OCI-LY3 (cell line): Measurements from ENCODE around the gene FPGT.

ENCODE experiments used
- H2AFZ ChIP-seq: fragments of 200-600, 300-600 bp; shearing (Covaris generic); 2 replicates; pipeline ENCODE4 v1.6.0; 2014; ENCODE audit warnings: antibody characterized with exemption, low read depth, low read length
- H3K27ac ChIP-seq: fragments of 200-600, 300-600 bp; sonication (generic); 2 replicates; pipeline ENCODE4 v1.5.1; 2014; ENCODE audit warnings: mild to moderate bottlenecking, low read length, moderate library complexity, mixed read lengths
- H3K27me3 ChIP-seq: fragments of 200-600, 300-600 bp; sonication (generic); 2 replicates; pipeline ENCODE4 v1.6.1; 2014; ENCODE audit warnings: low read depth, low read length, mixed read lengths
- H3K36me3 ChIP-seq: fragments of 200-600, 300-600 bp; sonication (generic); replicated peaks from 2 replicates; pipeline ENCODE3; 2014; ENCODE audit warnings: low read depth, low read length, mixed read lengths
- H3K4me1 ChIP-seq: fragments of 300-600, 200-600 bp; sonication (generic); 2 replicates; pipeline ENCODE4 v1.6.1; 2014; ENCODE audit warnings: low read length, mixed read lengths
- H3K4me2 ChIP-seq: fragments of 200-600, 300-600 bp; sonication (generic); 2 replicates; pipeline ENCODE4 v1.6.1; 2014; ENCODE audit warnings: low read length, mixed read lengths
- H3K4me3 ChIP-seq: fragments of 300-600, 200-600 bp; sonication (generic); 2 replicates; pipeline ENCODE4 v1.5.1; 2014; ENCODE audit warnings: antibody characterized with exemption, mild to moderate bottlenecking, low read length, moderate library complexity
- H3K79me2 ChIP-seq: fragments of 300-600, 200-600 bp; shearing (Covaris generic); 2 replicates; pipeline ENCODE4 v1.6.1; 2014; ENCODE audit warnings: mild to moderate bottlenecking, low read length, mixed read lengths
- H3K9ac ChIP-seq: fragments of 300-600, 200-600 bp; shearing (Covaris generic); 2 replicates; pipeline ENCODE4 v1.6.0; 2014; ENCODE audit warnings: mild to moderate bottlenecking, low read length, moderate library complexity
- H3K9me3 ChIP-seq: fragments of 200-600, 300-600 bp; shearing (Covaris generic); 2 replicates; pipeline ENCODE4 v1.6.1; 2014; ENCODE audit warnings: low read length, mixed read lengths; ENCODE audit not compliant: insufficient read depth
- H4K20me1 ChIP-seq: fragments of 200-600, 300-600 bp; sonication (generic); 2 replicates; pipeline ENCODE4 v1.6.1; 2016; ENCODE audit warnings: low read length, mixed read lengths; ENCODE audit not compliant: insufficient read depth
- CTCF ChIP-seq: fragments of 200-600, 300-600 bp; sonication (generic); IDR thresholded peaks from 2 replicates; pipeline ENCODE4 v1.5.1; 2014; ENCODE audit warnings: antibody characterized with exemption, low read length, low read depth
- EZH2phosphoT487 ChIP-seq: fragments of 200-600 bp; shearing (Covaris generic); IDR thresholded peaks from 2 replicates; pipeline ENCODE4 v1.6.1; 2018; ENCODE audit warnings: antibody characterized with exemption, mixed run types, low read depth

Gene FPGT

GRCh38 chr1:74205266-74205665 lies 7.2 kb downstream of the FPGT start:
- Histone ChIP-seq H3K9me3 (no peaks in the 10 kb centered on the region), H3K79me2 (no peaks in the 10 kb centered on the region), H3K9ac (no peak overlapping the region), H3K27me3 (no peaks in the 10 kb centered on the region), H3K4me1 (no peaks in the 10 kb centered on the region), H2AFZ (no peak overlapping the region), H3K36me3 (no peaks in the 10 kb centered on the region), H4K20me1 (no peaks in the 10 kb centered on the region), H3K27ac (no peak overlapping the region), H3K4me3 (no peak overlapping the region), H3K4me2 (no peak overlapping the region)
- TF ChIP-seq EZH2phosphoT487 (no peak), CTCF (no peak)

- Histone ChIP-seq H3K79me2 (no peaks in the 10 kb centered on the region), H3K4me2 (no peak overlapping the region), H3K4me1 (no peaks in the 10 kb centered on the region), H3K9me3 (no peaks in the 10 kb centered on the region), H3K9ac (no peak overlapping the region), H3K27ac (no peak overlapping the region), H3K36me3 (no peaks in the 10 kb centered on the region), H4K20me1 (no peaks in the 10 kb centered on the region), H3K27me3 (no peaks in the 10 kb centered on the region), H3K4me3 (no peak overlapping the region), H2AFZ (no peak overlapping the region)
- TF ChIP-seq EZH2phosphoT487 (no peak), CTCF (no peak)
Measured at GRCh38 chr1:74215229-74215628, 17.2 kb downstream of the FPGT start.

GRCh38 chr1:74222701-74223100 lies 24.7 kb downstream of the FPGT start:
- Histone ChIP-seq H3K4me2 (no peak overlapping the region), H3K9ac (no peak overlapping the region), H3K4me1 (no peaks in the 10 kb centered on the region), H3K4me3 (no peak overlapping the region), H4K20me1 (no peaks in the 10 kb centered on the region), H3K9me3 (no peaks in the 10 kb centered on the region), H3K27me3 (no peaks in the 10 kb centered on the region), H3K27ac (no peak overlapping the region), H2AFZ (no peak overlapping the region), H3K36me3 (no peaks in the 10 kb centered on the region), H3K79me2 (no peaks in the 10 kb centered on the region)
- TF ChIP-seq CTCF (no peak), EZH2phosphoT487 (no peak)

GRCh38 chr1:74223453-74223852 lies 25.4 kb downstream of the FPGT start:
- Histone ChIP-seq H3K27ac (no peak overlapping the region), H3K4me1 (no peaks in the 10 kb centered on the region), H3K36me3 (no peaks in the 10 kb centered on the region), H2AFZ (no peak overlapping the region), H3K27me3 (no peaks in the 10 kb centered on the region), H3K9me3 (no peaks in the 10 kb centered on the region), H3K9ac (no peak overlapping the region), H3K4me2 (no peak overlapping the region), H3K4me3 (no peak overlapping the region), H3K79me2 (no peaks in the 10 kb centered on the region), H4K20me1 (no peaks in the 10 kb centered on the region)
- TF ChIP-seq EZH2phosphoT487 (no peak), CTCF (no peak)
